ENCODE data around the gene SIGLEC9.

GRCh38 chr19:51119611-51120010, 5.1 kb upstream of the SIGLEC9 start:
- TF ChIP-seq CTCF (IDR thresholded peaks at IDR 0.05) (no peak), POLR2A (IDR thresholded peaks at IDR 0.05) (no peak)
